Endothelial cell of umbilical vein (primary cell): Measurements from ENCODE around the gene TUNAR. TPM values are rescaled to one million over a fixed set of nuclear protein-coding genes. Genes with fewer than 3 reads are reported as not detected.

Source experiments
- BruUV-seq: library from RNA; stranded (reverse); fragments of 400-500 nt; replicated peaks from 2 replicates; lab custom pipeline; 2021; lab: Mats Ljungman, UMichigan
- CTCF ChIA-PET: fragments of 300-600, 350-600 bp; sonication (Branson Sonifier 250); formaldehyde crosslinking; loops from one replicate; lab custom pipeline; 2021; ENCODE audit warnings: antibody characterized with exemption, inconsistent platforms; lab: Charles Lee
- POLR2A ChIA-PET: fragments of 300-600, 350-600 bp; sonication (Branson Sonifier 250); formaldehyde crosslinking; loops from one replicate; lab custom pipeline; 2021; ENCODE audit warnings: antibody characterized with exemption, inconsistent platforms; lab: Charles Lee
- DNase-seq: peaks from one replicate; pipeline ENCODE4 v3.0.0-alpha.2; 2011; ENCODE audit warnings: low read depth, low spot score
- FAIRE-seq: peaks from 2 replicates; lab custom pipeline; 2011; peaks lifted over from hg19 to GRCh38; lab: Jason Lieb, UNC
- H2AFZ ChIP-seq: 2 replicates; pipeline ENCODE4 v1.6.0; 2012; ENCODE audit warnings: low read depth, low read length, control low read depth, inconsistent platforms
- H3K27ac ChIP-seq: 2 replicates; pipeline ENCODE4 v1.5.1; 2011; ENCODE audit warnings: low read depth, mild to moderate bottlenecking, control low read depth, low read length, moderate library complexity; ENCODE audit not compliant: insufficient read depth
- H3K27me3 ChIP-seq, 2 experiments: 2 replicates each; pipeline versions ENCODE4 v1.6.0 to v1.6.1; 2011; ENCODE audit warnings: low read length in 2 of 2, mixed read lengths in 1 of 2; ENCODE audit not compliant: control insufficient read depth in 2 of 2, insufficient read depth in 2 of 2
- H3K36me3 ChIP-seq, 2 experiments: 2 replicates in 1 of 2; 3 replicates in 1 of 2; pipeline ENCODE4 v1.5.1; 2011; ENCODE audit warnings: low read length in 2 of 2, mild to moderate bottlenecking in 1 of 2, moderate library complexity in 1 of 2; ENCODE audit not compliant: control insufficient read depth in 2 of 2, insufficient read depth in 2 of 2; ENCODE audit errors: extremely low read depth in 1 of 2
- H3K4me1 ChIP-seq: 3 replicates; pipeline ENCODE4 v1.5.1; 2011; ENCODE audit warnings: mild to moderate bottlenecking, low read length; ENCODE audit not compliant: control insufficient read depth, insufficient read depth; ENCODE audit errors: extremely low read depth
- H3K4me2 ChIP-seq: 2 replicates; pipeline ENCODE4 v1.6.1; 2011; ENCODE audit warnings: low read length, control low read depth, mixed read lengths; ENCODE audit not compliant: insufficient read depth
- H3K4me3 ChIP-seq, 3 experiments: fragments of 200-600 bp in 1 of 3; sonication (generic), shearing (Covaris generic) in 1 of 3; replicated peaks in 1 of 3; 2 replicates each; pipeline ENCODE4 v1.5.1; 2011 to 2016; ENCODE audit warnings: control low read depth in 3 of 3, low read length in 3 of 3, mild to moderate bottlenecking in 2 of 3, inconsistent platforms in 1 of 3, low read depth in 1 of 3, moderate library complexity in 1 of 3; ENCODE audit not compliant: insufficient read depth in 1 of 3
- H3K79me2 ChIP-seq: 2 replicates; pipeline ENCODE4 v1.6.0; 2012; ENCODE audit warnings: low read length, inconsistent platforms; ENCODE audit not compliant: control insufficient read depth, insufficient read depth
- H3K9ac ChIP-seq: replicated peaks from 2 replicates; pipeline ENCODE3; 2011; ENCODE audit warnings: low read length, control low read depth; ENCODE audit not compliant: insufficient read depth; ENCODE audit errors: extremely low read depth
- H3K9me1 ChIP-seq: replicated peaks from 3 replicates; pipeline ENCODE4 v1.6.0; 2011; ENCODE audit warnings: mild to moderate bottlenecking, low read length; ENCODE audit not compliant: control insufficient read depth, insufficient read depth; ENCODE audit errors: extremely low read depth
- H3K9me3 ChIP-seq: replicated peaks from 2 replicates; pipeline ENCODE4 v1.5.1; 2012; ENCODE audit warnings: low read length, inconsistent platforms; ENCODE audit not compliant: control insufficient read depth, insufficient read depth
- H4K20me1 ChIP-seq: replicated peaks from 2 replicates; pipeline ENCODE3; 2011; ENCODE audit warnings: mild to moderate bottlenecking, low read length; ENCODE audit not compliant: control insufficient read depth, insufficient read depth; ENCODE audit errors: extremely low read depth
- CTCF ChIP-seq, 2 donors: IDR thresholded peaks; 1 replicate in 1 of 2; 2 replicates in 1 of 2; pipeline ENCODE4 v1.5.1; 2011; ENCODE audit warnings: low read length in 2 of 2, mild to moderate bottlenecking in 2 of 2, moderate library complexity in 2 of 2, control low read depth in 1 of 2, inconsistent platforms in 1 of 2, low read depth in 1 of 2; ENCODE audit not compliant: insufficient read depth in 1 of 2; ENCODE audit errors: extremely low read depth in 1 of 2
- FOS ChIP-seq: IDR thresholded peaks from 2 replicates; pipeline ENCODE4 v1.6.1; 2011; ENCODE audit warnings: mild to moderate bottlenecking, low read length, moderate library complexity, borderline replicate concordance; ENCODE audit not compliant: insufficient read depth
- GATA2 ChIP-seq: IDR thresholded peaks from 2 replicates; pipeline ENCODE4 v1.7.0; 2011; ENCODE audit warnings: low read depth, mild to moderate bottlenecking, moderate library complexity, mixed read lengths, low read length; ENCODE audit not compliant: insufficient read length, insufficient read depth
- JUN ChIP-seq: IDR thresholded peaks from 2 replicates; pipeline ENCODE4 v1.6.1; 2011; ENCODE audit warnings: borderline replicate concordance, low read depth; ENCODE audit not compliant: insufficient read length, insufficient read depth
- MAX ChIP-seq: IDR thresholded peaks from 2 replicates; pipeline ENCODE4 v1.6.1; 2011; ENCODE audit not compliant: insufficient read depth, insufficient read length
- MYC ChIP-seq: IDR thresholded peaks from one replicate; pipeline ENCODE4 v1.6.1; 2011; ENCODE audit warnings: mild to moderate bottlenecking, low read depth, low read length
- POLR2A ChIP-seq: IDR thresholded peaks from 2 replicates; pipeline ENCODE4 v1.6.1; 2012; ENCODE audit warnings: low read depth, mild to moderate bottlenecking, control low read depth, low read length
- POLR2AphosphoS5 ChIP-seq: IDR thresholded peaks from 2 replicates; pipeline ENCODE4 v1.6.1; 2012; ENCODE audit warnings: low read depth, mild to moderate bottlenecking, control low read depth, low read length, moderate library complexity; ENCODE audit not compliant: insufficient read depth
- dilution Hi-C: fragments of 300-500 bp; cut with MboI; formaldehyde crosslinking; loops from one replicate; pipeline ENCODE4 v1.15.0; 2019; ENCODE audit warnings: low sequenced_read_pairs; ENCODE audit not compliant: extremely low pct_ligation_motif_present
- intact Hi-C: fragments of 100-400 bp; cut with micrococcal nuclease; formaldehyde crosslinking; loops from one replicate; pipeline ENCODE4 v1.10.0; 2022
- polyA plus RNA-seq, 4 experiments: library from polyadenylated mRNA; depleted of rRNA in 3 of 4; stranded (reverse) in 3 of 4; unstranded in 1 of 4; fragments of >200 nt; gene quantifications; 2 replicates each; pipeline versions ENCODE4 v1.2.1 to v1.2.3, GENCODE V29; 2011 to 2012; ENCODE audit warnings: missing spikeins in 1 of 4
- total RNA-seq: library from RNA; stranded (reverse); gene quantifications from 2 replicates; pipeline ENCODE4 v1.2.3, GENCODE V29; 2021

Gene TUNAR
- total and polyA plus RNA-seq, 2 donors (not counting 3 experiments of a cell fraction or from before 2014, with no cell fraction given) = not detected

DNA sequence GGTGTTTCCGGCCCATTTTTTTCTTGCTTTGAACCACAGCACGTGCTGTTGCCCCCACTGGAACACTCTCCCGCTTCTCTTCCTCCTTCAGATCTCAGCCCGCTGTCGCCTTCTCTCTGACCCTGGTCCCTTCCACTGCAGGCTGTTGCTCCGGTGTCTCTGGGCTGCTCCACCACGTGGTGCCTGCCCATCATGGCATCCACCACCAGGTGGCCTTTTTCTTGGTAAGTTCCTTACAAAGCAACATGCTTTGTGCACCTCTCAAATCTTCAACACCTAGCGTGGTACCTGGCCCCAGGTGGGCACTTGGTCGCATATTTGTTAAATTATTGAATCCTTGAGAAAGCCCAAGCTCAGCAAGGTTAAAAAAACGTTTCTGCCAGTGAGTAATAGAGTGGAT is 19.1 kb downstream of the TUNAR start:
- H3K9me3 ChIP-seq = no peaks in the 10 kb centered on the region
- no peak overlapping the region for H3K4me3 ChIP-seq
- dilution Hi-C loops = no loop called here
- intact Hi-C loops = no loop called here
- H3K4me1 ChIP-seq = no peaks in the 10 kb centered on the region
- FAIRE-seq = no peak
- no peak overlapping the region for H3K4me2 ChIP-seq
- no peak overlapping the region for H3K9ac ChIP-seq
- H3K36me3 ChIP-seq = no peaks in the 10 kb centered on the region
- no peak for DNase-seq
- H4K20me1 ChIP-seq = no peaks in the 10 kb centered on the region
- no peaks in the 10 kb centered on the region for H3K27me3 ChIP-seq
- BruUV-seq = no TSS peak
- no peaks in the 10 kb centered on the region for H3K9me1 ChIP-seq
- TF ChIP-seq MAX = peak; percentile 18
- no peak for TF ChIP-seq MYC
- no peak overlapping the region for H2AFZ ChIP-seq
- no peak overlapping the region for H3K27ac ChIP-seq
- H3K79me2 ChIP-seq = no peaks in the 10 kb centered on the region
- ChIA-PET POLR2A (no interaction called here), CTCF (no interaction called here)

- intact Hi-C loops (no loop called here), dilution Hi-C loops (no loop called here)
- FAIRE-seq (no peak), DNase-seq (no peak)
- no peak overlapping the region for H3K9ac ChIP-seq
- no peak overlapping the region for H3K4me3 ChIP-seq
- no peaks in the 10 kb centered on the region for H3K9me1 ChIP-seq
- no peaks in the 10 kb centered on the region for H3K79me2 ChIP-seq
- BruUV-seq = no TSS peak
- H3K4me1 ChIP-seq = no peaks in the 10 kb centered on the region
- no peaks in the 10 kb centered on the region for H3K27me3 ChIP-seq
- CTCF ChIA-PET = no interaction called here
- H3K27ac ChIP-seq = no peak overlapping the region
- no peaks in the 10 kb centered on the region for H4K20me1 ChIP-seq
- POLR2A ChIA-PET = no interaction called here
- no peaks in the 10 kb centered on the region for H3K9me3 ChIP-seq
- no peak overlapping the region for H2AFZ ChIP-seq
- TF ChIP-seq MAX = no peak
- no peak for TF ChIP-seq CTCF (IDR thresholded peaks at IDR 0.05; ENCODE audit: extremely low read depth in 1 of 2, insufficient read depth in 1 of 2, low read depth in 1 of 2, low read length in 2 of 2)
- no peak for TF ChIP-seq GATA2
- TF ChIP-seq JUN = no peak
- TF ChIP-seq POLR2AphosphoS5 = no peak
- no peak for TF ChIP-seq POLR2A
- no peak for TF ChIP-seq FOS
- no peak overlapping the region for H3K4me2 ChIP-seq
- no peaks in the 10 kb centered on the region for H3K36me3 ChIP-seq
These were observed 20.0 kb downstream of the TUNAR start for GRCh38 chr14:95896498-95897135.
